ENCODE data around the gene SPAM1. TPM values are rescaled to one million over a fixed set of nuclear protein-coding genes. Genes with fewer than 3 reads are reported as not detected.

The SPAM1 gene
- total RNA-seq, 1 donor from 2014 or later: not detected

DNA sequence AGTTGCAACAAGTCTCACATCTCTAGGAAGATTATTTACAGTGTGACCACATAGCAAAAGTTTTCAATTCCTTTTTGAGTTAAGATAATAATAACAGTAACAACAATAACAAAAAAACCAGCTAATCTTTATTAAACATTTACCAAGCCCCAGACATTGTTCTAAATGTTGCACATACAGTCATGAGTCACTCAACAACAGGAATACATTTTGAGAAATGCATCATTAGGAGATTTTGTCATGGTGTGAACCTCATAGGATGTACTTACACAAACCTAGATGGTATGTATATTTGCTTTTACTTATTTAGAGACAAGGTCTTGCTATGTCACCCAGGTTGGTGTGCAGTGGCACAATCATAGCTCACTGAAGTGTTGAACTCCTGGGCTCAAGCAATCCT, 52.0 kb downstream of the SPAM1 start:
- peaks cover 3% of the 10 kb centered on the region for H3K9me3 Mint-ChIP-seq (ENCODE audit: unreplicated experiment)
- H3K36me3 Mint-ChIP-seq (ENCODE audit: low read depth, unreplicated experiment): no peaks in the 10 kb centered on the region
- H3K4me1 Mint-ChIP-seq (ENCODE audit: low read depth, unreplicated experiment): peaks cover 5% of the 10 kb centered on the region
- Histone ChIP-seq H2AFZ (ENCODE audit: low read depth, low read length) (no peak overlapping the region), H3K4me1 (ENCODE audit: insufficient read depth, low read length) (no peaks in the 10 kb centered on the region), H3K9ac (ENCODE audit: low read length) (no peak overlapping the region), H3K36me3 (ENCODE audit: insufficient read depth, low read length) (no peaks in the 10 kb centered on the region), H3K27me3 (ENCODE audit: insufficient read depth, low read length) (no peaks in the 10 kb centered on the region), H3K27ac (ENCODE audit: low read depth, low read length) (no peak overlapping the region), H3K4me3 (ENCODE audit: insufficient read depth, low read depth, low read length) (no peak overlapping the region), H3K79me2 (ENCODE audit: insufficient read depth, low read length) (no peaks in the 10 kb centered on the region), H3K4me2 (ENCODE audit: low read length) (no peak overlapping the region), H4K20me1 (ENCODE audit: insufficient read depth, low read length) (no peaks in the 10 kb centered on the region), H3K9me3 (ENCODE audit: insufficient read depth, low read depth, low read length) (no peaks in the 10 kb centered on the region)
- no peak for FAIRE-seq
- TF ChIP-seq, protein P1, sequence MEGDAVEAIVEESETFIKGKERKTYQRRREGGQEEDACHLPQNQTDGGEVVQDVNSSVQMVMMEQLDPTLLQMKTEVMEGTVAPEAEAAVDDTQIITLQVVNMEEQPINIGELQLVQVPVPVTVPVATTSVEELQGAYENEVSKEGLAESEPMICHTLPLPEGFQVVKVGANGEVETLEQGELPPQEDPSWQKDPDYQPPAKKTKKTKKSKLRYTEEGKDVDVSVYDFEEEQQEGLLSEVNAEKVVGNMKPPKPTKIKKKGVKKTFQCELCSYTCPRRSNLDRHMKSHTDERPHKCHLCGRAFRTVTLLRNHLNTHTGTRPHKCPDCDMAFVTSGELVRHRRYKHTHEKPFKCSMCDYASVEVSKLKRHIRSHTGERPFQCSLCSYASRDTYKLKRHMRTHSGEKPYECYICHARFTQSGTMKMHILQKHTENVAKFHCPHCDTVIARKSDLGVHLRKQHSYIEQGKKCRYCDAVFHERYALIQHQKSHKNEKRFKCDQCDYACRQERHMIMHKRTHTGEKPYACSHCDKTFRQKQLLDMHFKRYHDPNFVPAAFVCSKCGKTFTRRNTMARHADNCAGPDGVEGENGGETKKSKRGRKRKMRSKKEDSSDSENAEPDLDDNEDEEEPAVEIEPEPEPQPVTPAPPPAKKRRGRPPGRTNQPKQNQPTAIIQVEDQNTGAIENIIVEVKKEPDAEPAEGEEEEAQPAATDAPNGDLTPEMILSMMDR (IDR thresholded peaks at IDR 0.05; ENCODE audit: insufficient read depth, low read depth, low read length): no peak
- no peak for TF ChIP-seq EZH2 (IDR thresholded peaks at IDR 0.05; ENCODE audit: insufficient read depth, low read length)
- no peak for DNase-seq (ENCODE audit: low read depth)
- H3K27me3 Mint-ChIP-seq (ENCODE audit: low read depth, unreplicated experiment): peaks cover 2% of the 10 kb centered on the region
- no peak overlapping the region for H3K4me3 Mint-ChIP-seq (ENCODE audit: unreplicated experiment)
- H3K27ac Mint-ChIP-seq (ENCODE audit: unreplicated experiment): no peak overlapping the region

DNA sequence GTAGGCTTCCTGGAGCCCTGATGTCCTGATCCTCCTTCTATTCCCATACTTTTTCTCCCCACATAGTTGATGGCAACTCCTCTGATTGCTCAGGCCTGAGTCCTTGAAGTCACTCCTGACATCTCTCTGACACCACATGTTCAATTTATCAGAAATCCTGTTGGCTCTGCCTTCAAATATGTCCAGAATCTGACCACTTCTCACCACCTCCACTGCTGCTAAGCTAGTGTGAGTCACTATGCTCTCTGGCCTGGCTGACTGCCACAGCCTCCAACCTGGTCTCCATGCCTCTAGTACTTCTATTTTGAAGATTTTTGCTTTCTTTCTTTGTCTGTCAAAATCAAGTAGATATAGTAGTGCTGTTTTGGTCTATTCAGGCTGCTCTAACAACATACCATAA, 54.8 kb downstream of the SPAM1 start:
- H3K4me1 ChIP-seq (ENCODE audit: insufficient read depth, low read length): no peaks in the 10 kb centered on the region
- H3K36me3 Mint-ChIP-seq (ENCODE audit: low read depth, unreplicated experiment): no peaks in the 10 kb centered on the region
- FAIRE-seq: no peak

DNA sequence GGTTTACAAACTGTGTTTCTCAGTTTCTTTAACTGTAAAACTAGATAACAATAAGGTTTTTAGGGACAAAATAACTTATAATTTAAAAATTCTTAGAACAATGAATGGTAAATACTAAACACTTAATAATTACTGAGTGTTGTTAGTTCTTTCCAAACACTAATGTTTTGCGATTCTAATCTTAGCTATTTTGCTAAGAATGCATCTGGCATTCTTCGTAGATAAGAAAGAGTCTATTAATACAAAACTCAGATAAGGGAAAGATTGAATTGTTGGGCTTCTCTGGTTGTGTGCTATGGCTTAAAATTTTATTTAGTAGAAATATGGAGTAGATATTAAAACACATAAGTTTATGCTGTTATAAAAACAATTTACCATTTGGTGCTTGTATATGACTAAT, 62.4 kb downstream of the SPAM1 start:
- Histone ChIP-seq H3K79me2 (ENCODE audit: insufficient read depth, low read length) (no peaks in the 10 kb centered on the region), H4K20me1 (ENCODE audit: insufficient read depth, low read length) (no peaks in the 10 kb centered on the region), H3K4me2 (ENCODE audit: low read length) (no peak overlapping the region), H3K27me3 (ENCODE audit: insufficient read depth, low read length) (no peaks in the 10 kb centered on the region), H3K27ac (ENCODE audit: low read depth, low read length) (no peak overlapping the region), H3K9ac (ENCODE audit: low read length) (no peak overlapping the region), H3K4me1 (ENCODE audit: insufficient read depth, low read length) (no peaks in the 10 kb centered on the region), H2AFZ (ENCODE audit: low read depth, low read length) (no peak overlapping the region), H3K9me3 (ENCODE audit: insufficient read depth, low read depth, low read length) (no peaks in the 10 kb centered on the region), H3K36me3 (ENCODE audit: insufficient read depth, low read length) (no peaks in the 10 kb centered on the region), H3K4me3 (ENCODE audit: insufficient read depth, low read depth, low read length) (no peak overlapping the region)
- Mint-ChIP-seq H3K4me1 (ENCODE audit: low read depth, unreplicated experiment) (no peaks in the 10 kb centered on the region), H3K4me3 (ENCODE audit: unreplicated experiment) (no peak overlapping the region), H3K9me3 (ENCODE audit: unreplicated experiment) (peaks cover 1% of the 10 kb centered on the region), H3K27me3 (ENCODE audit: low read depth, unreplicated experiment) (no peaks in the 10 kb centered on the region), H3K27ac (ENCODE audit: unreplicated experiment) (no peak overlapping the region), H3K36me3 (ENCODE audit: low read depth, unreplicated experiment) (no peaks in the 10 kb centered on the region)
- DNase-seq (ENCODE audit: low read depth): no peak
- FAIRE-seq: no peak
- TF ChIP-seq EZH2 (IDR thresholded peaks at IDR 0.05; ENCODE audit: insufficient read depth, low read length): no peak
- TF ChIP-seq, protein P1 (IDR thresholded peaks at IDR 0.05; ENCODE audit: insufficient read depth, low read depth, low read length): no peak

More for the DNA sequence above, 54.8 kb downstream of the SPAM1 start:
- Histone ChIP-seq H3K36me3 (ENCODE audit: insufficient read depth, low read length) (no peaks in the 10 kb centered on the region), H3K9me3 (ENCODE audit: insufficient read depth, low read depth, low read length) (no peaks in the 10 kb centered on the region), H3K4me2 (ENCODE audit: low read length) (no peak overlapping the region), H3K9ac (ENCODE audit: low read length) (no peak overlapping the region), H3K27me3 (ENCODE audit: insufficient read depth, low read length) (no peaks in the 10 kb centered on the region), H4K20me1 (ENCODE audit: insufficient read depth, low read length) (no peaks in the 10 kb centered on the region), H3K4me3 (ENCODE audit: insufficient read depth, low read depth, low read length) (no peak overlapping the region), H2AFZ (ENCODE audit: low read depth, low read length) (no peak overlapping the region), H3K79me2 (ENCODE audit: insufficient read depth, low read length) (no peaks in the 10 kb centered on the region), H3K27ac (ENCODE audit: low read depth, low read length) (no peak overlapping the region)
- no peak for TF ChIP-seq EZH2 (IDR thresholded peaks at IDR 0.05; ENCODE audit: insufficient read depth, low read length)
- TF ChIP-seq, protein P1 (IDR thresholded peaks at IDR 0.05; ENCODE audit: insufficient read depth, low read depth, low read length): no peak
- Mint-ChIP-seq H3K4me1 (ENCODE audit: low read depth, unreplicated experiment) (peaks cover 5% of the 10 kb centered on the region), H3K4me3 (ENCODE audit: unreplicated experiment) (no peak overlapping the region), H3K9me3 (ENCODE audit: unreplicated experiment) (peaks cover 3% of the 10 kb centered on the region), H3K27ac (ENCODE audit: unreplicated experiment) (no peak overlapping the region), H3K27me3 (ENCODE audit: low read depth, unreplicated experiment) (peaks cover 2% of the 10 kb centered on the region)
- peak; percentile 20 for DNase-seq (ENCODE audit: low read depth)
